GM23248 (cell line): Measurements from ENCODE around the gene POSTN. TPM values are rescaled to one million over a fixed set of nuclear protein-coding genes. Genes with fewer than 3 reads are reported as not detected.

Experiments used
- DNase-seq: peaks from one replicate; pipeline ENCODE4 v3.0.0-alpha.2; 2015
- H2AFZ ChIP-seq: fragments of 200-600 bp; sonication (generic); 2 replicates; pipeline ENCODE4 v1.6.1; 2016; ENCODE audit warnings: antibody characterized with exemption
- H3F3A ChIP-seq: fragments of 200-600 bp; sonication (generic); 2 replicates; pipeline ENCODE4 v1.6.1; 2016; ENCODE audit warnings: mild to moderate bottlenecking, antibody characterized with exemption, mixed run types; ENCODE audit not compliant: insufficient read depth
- H3K27ac ChIP-seq: fragments of 200-600 bp; sonication (generic); 2 replicates; pipeline ENCODE4 v1.5.1; 2016; ENCODE audit warnings: mild to moderate bottlenecking
- H3K27me3 ChIP-seq: fragments of 200-600 bp; sonication (generic); replicated peaks from 2 replicates; pipeline ENCODE4 v1.6.1; 2016; ENCODE audit warnings: mild to moderate bottlenecking; ENCODE audit not compliant: insufficient read depth
- H3K36me3 ChIP-seq: fragments of 200-600 bp; sonication (generic); 2 replicates; pipeline ENCODE4 v1.6.1; 2016; ENCODE audit warnings: low read depth, mild to moderate bottlenecking
- H3K4me1 ChIP-seq: fragments of 200-600 bp; sonication (generic); 2 replicates; pipeline ENCODE4 v1.6.1; 2016; ENCODE audit warnings: mild to moderate bottlenecking; ENCODE audit not compliant: insufficient read depth
- H3K4me2 ChIP-seq: fragments of 200-600 bp; sonication (generic); one replicate; pipeline ENCODE4 v1.6.1; 2016; ENCODE audit warnings: mild to moderate bottlenecking; ENCODE audit not compliant: unreplicated experiment
- H3K4me3 ChIP-seq: fragments of 200-600 bp; sonication (generic); 2 replicates; pipeline ENCODE4 v1.5.1; 2016; ENCODE audit warnings: mild to moderate bottlenecking
- H3K79me2 ChIP-seq: fragments of 200-600 bp; sonication (generic); 2 replicates; pipeline ENCODE4 v1.6.1; 2016; ENCODE audit warnings: mild to moderate bottlenecking; ENCODE audit not compliant: insufficient read depth
- H3K9ac ChIP-seq: fragments of 200-600 bp; sonication (generic); 2 replicates; pipeline ENCODE4 v1.6.1; 2016; ENCODE audit warnings: mild to moderate bottlenecking
- H3K9me2 ChIP-seq: fragments of 200-600 bp; sonication (generic); 2 replicates; pipeline ENCODE4 v1.6.1; 2016; ENCODE audit warnings: mixed run types, mild to moderate bottlenecking, moderate library complexity; ENCODE audit not compliant: insufficient read depth
- H3K9me3 ChIP-seq: fragments of 200-600 bp; sonication (generic); one replicate; pipeline ENCODE4 v1.6.1; 2017; ENCODE audit warnings: low read depth
- H4K20me1 ChIP-seq: fragments of 200-600 bp; sonication (generic); 2 replicates; pipeline ENCODE4 v1.6.0; 2016; ENCODE audit not compliant: insufficient read depth
- EZH2 ChIP-seq: fragments of 200-600 bp; sonication (generic); IDR thresholded peaks from 2 replicates; pipeline ENCODE4 v1.6.1; 2018; ENCODE audit warnings: antibody characterized with exemption, mild to moderate bottlenecking; ENCODE audit not compliant: insufficient read depth, poor library complexity, severe bottlenecking
- EZH2phosphoT487 ChIP-seq: fragments of 200-600 bp; sonication (generic); IDR thresholded peaks from 2 replicates; pipeline ENCODE4 v1.6.1; 2018; ENCODE audit warnings: antibody characterized with exemption, moderate library complexity, mild to moderate bottlenecking, low read depth; ENCODE audit not compliant: insufficient read depth
- WGBS, 2 experiments: methylation state at CpG; one replicate each; pipeline ENCODE4 v1.1.6; 2015 to 2017; ENCODE audit warnings: low lambda C conversion rate in 2 of 2, low coverage in 1 of 2; ENCODE audit errors: missing lambda C conversion rate in 2 of 2; 5-methylcytosine and 5-hydroxymethylcytosine counted together
- in situ Hi-C: fragments of 300-500 bp; cut with MboI; formaldehyde crosslinking; loops from 2 replicates; pipeline ENCODE4 v1.15.0; 2020
- polyA plus RNA-seq: library from polyadenylated mRNA; unstranded; fragments of >200 nt; fragmentation: Nextera tagmentation; extraction: Ambion mirVana; gene quantifications from 2 replicates; pipeline ENCODE4 v1.2.1, GENCODE V29; 2016
- total RNA-seq: library from RNA; depleted of rRNA; stranded (reverse); fragments of >200 nt; shearing (Covaris generic); gene quantifications from 2 replicates; pipeline ENCODE4 v1.2.3, GENCODE V29; 2014

Gene POSTN
- total and polyA plus RNA-seq, 2 experiments from 2014 or later, result 196 to 233 TPM

- Histone ChIP-seq H3K27me3 (no peaks in the 10 kb centered on the region), H3K9me3 (no peaks in the 10 kb centered on the region), H2AFZ (no peak overlapping the region), H3K4me3 (no peak overlapping the region), H3K36me3 (peaks cover 8% of the 10 kb centered on the region; the same call in 1 of the 2 replicates), H3K27ac (no peak overlapping the region), H3F3A (no peaks in the 10 kb centered on the region), H3K4me2 (no peak overlapping the region), H3K4me1 (no peaks in the 10 kb centered on the region), H4K20me1 (no peaks in the 10 kb centered on the region), H3K79me2 (no peaks in the 10 kb centered on the region), H3K9ac (no peak overlapping the region), H3K9me2 (no peaks in the 10 kb centered on the region)
- in situ Hi-C loops, result no loop called here
- no peak for DNase-seq
- 73 to 74% methylated on average over 2 of the region's 2 CpGs for WGBS, 2 experiments
- TF ChIP-seq EZH2, result no peak
- no peak for TF ChIP-seq EZH2phosphoT487
These were observed 11.3 kb downstream of the POSTN start for GRCh38 chr13:37587236-37587635.

DNA sequence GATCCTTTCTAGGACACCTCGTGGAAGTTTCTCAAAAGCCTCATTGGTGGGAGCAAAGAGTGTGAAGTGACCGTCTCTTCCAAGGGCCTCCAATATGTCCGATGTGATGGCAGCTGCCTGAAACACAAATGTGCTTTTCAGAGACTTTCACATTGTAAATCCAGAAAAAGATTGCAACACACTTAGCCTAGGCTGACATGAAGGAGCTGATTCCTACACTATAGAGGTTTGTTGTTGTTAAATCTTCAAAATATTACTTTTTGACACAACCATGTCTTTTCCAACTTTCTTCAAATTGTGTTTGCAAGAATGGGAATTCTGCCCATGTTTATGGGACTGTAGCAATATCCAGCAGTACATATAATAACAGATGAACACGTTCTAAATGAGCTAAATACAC is 12.4 kb downstream of the POSTN start:
- peaks cover 13% of the 10 kb centered on the region; the same call in 1 of the 2 replicates for H3K36me3 ChIP-seq
- in situ Hi-C loops, result no loop called here

DNA sequence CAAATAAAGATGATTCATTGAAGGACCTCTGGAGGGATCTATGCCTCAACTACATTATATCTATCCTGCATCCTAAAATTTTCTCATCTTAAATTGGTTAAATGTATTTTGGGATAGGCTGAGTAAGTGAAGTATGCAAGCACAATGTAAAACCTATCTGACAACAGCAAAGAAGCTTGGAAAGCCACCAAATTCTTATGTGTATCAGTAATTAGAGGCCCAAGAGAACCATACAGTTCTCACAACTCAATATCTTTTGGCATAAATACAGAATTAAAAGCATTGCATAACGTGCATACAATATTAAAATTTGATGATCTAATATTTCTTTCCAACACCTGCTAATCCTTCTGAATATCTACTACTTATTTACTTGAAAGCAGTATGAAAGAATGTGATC is 13.0 kb downstream of the POSTN start:
- H3K4me1 ChIP-seq, result no peaks in the 10 kb centered on the region
- H3K9me2 ChIP-seq, result no peaks in the 10 kb centered on the region
- no peaks in the 10 kb centered on the region for H3F3A ChIP-seq
- H3K4me3 ChIP-seq, result no peak overlapping the region
- peaks cover 13% of the 10 kb centered on the region; the same call in 1 of the 2 replicates for H3K36me3 ChIP-seq
- in situ Hi-C loops, result no loop called here
- no peak overlapping the region for H2AFZ ChIP-seq
- H3K27ac ChIP-seq, result no peak overlapping the region
- H3K27me3 ChIP-seq, result no peaks in the 10 kb centered on the region
- H3K9me3 ChIP-seq, result no peaks in the 10 kb centered on the region
- no peak for TF ChIP-seq EZH2phosphoT487
- no peak for TF ChIP-seq EZH2
- no peak overlapping the region for H3K4me2 ChIP-seq
- no peaks in the 10 kb centered on the region for H3K79me2 ChIP-seq
- no peak overlapping the region for H3K9ac ChIP-seq
- whole genome bisulfite sequencing, 2 experiments, result 90 to 94% methylated on average over 1 of the region's 1 CpG
- DNase-seq, result no peak
- no peaks in the 10 kb centered on the region for H4K20me1 ChIP-seq

More for the DNA sequence above, 12.4 kb downstream of the POSTN start:
- H2AFZ ChIP-seq, result no peak overlapping the region
- no peaks in the 10 kb centered on the region for H4K20me1 ChIP-seq
- no peak for DNase-seq
- H3K9ac ChIP-seq, result no peak overlapping the region
- H3K4me1 ChIP-seq, result no peaks in the 10 kb centered on the region
- H3K9me3 ChIP-seq, result no peaks in the 10 kb centered on the region
- TF ChIP-seq EZH2 (no peak), EZH2phosphoT487 (no peak)
- H3K4me2 ChIP-seq, result no peak overlapping the region
- no peaks in the 10 kb centered on the region for H3F3A ChIP-seq
- no peaks in the 10 kb centered on the region for H3K27me3 ChIP-seq
- no peaks in the 10 kb centered on the region for H3K79me2 ChIP-seq
- H3K4me3 ChIP-seq, result no peak overlapping the region
- no peak overlapping the region for H3K27ac ChIP-seq
- no peaks in the 10 kb centered on the region for H3K9me2 ChIP-seq
- WGBS, 2 experiments, result 69 to 71% methylated on average over 4 of the region's 4 CpGs

DNA sequence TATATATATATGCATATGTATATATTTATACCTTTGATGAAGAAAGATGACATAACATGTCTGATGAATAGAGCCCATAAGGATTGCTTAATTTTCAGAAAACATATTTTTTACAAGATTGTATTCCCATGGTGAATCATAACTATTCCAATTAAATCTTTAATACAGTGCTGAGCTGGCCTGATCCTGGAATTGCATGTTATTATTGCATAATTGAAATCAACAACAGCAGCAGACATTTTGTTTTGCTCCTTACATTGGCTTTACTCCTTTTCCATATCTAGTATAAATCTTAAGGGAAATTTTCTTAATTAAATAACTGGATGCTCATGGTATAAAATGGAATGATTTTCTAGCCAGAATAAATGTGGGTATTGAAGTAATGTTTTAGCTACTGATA is 22.0 kb downstream of the POSTN start:
- Histone ChIP-seq H3K27ac (no peak overlapping the region), H3K9ac (no peak overlapping the region), H3K27me3 (no peaks in the 10 kb centered on the region), H3K4me3 (no peak overlapping the region), H3K9me2 (no peaks in the 10 kb centered on the region), H3K9me3 (no peaks in the 10 kb centered on the region), H3K4me1 (peaks cover 12% of the 10 kb centered on the region), H3K4me2 (no peak overlapping the region), H2AFZ (no peak overlapping the region), H4K20me1 (no peaks in the 10 kb centered on the region), H3K36me3 (0 out of 2 replicates have a peak, but pooled peaks cover 7% of the 10 kb centered on the region), H3F3A (no peaks in the 10 kb centered on the region), H3K79me2 (no peaks in the 10 kb centered on the region)
- TF ChIP-seq EZH2 (no peak), EZH2phosphoT487 (no peak)
- in situ Hi-C loops, result no loop called here
- no peak for DNase-seq

GRCh38 chr13:37565425-37565824 is 33.1 kb downstream of the POSTN start:
- Histone ChIP-seq H3K9me2 (no peaks in the 10 kb centered on the region), H3K4me3 (no peak overlapping the region), H3K4me1 (no peaks in the 10 kb centered on the region), H4K20me1 (no peaks in the 10 kb centered on the region), H2AFZ (no peak overlapping the region), H3F3A (peaks cover 3% of the 10 kb centered on the region; the same call in 1 of the 2 replicates), H3K79me2 (no peaks in the 10 kb centered on the region), H3K27me3 (no peaks in the 10 kb centered on the region), H3K27ac (no peak overlapping the region), H3K9me3 (no peaks in the 10 kb centered on the region), H3K36me3 (no peaks in the 10 kb centered on the region), H3K9ac (no peak overlapping the region), H3K4me2 (no peak overlapping the region)
- WGBS, 2 experiments, result 81 to 89% methylated on average over 1 of the region's 1 CpG
- no peak for DNase-seq
- in situ Hi-C loops, result no loop called here
- TF ChIP-seq EZH2 (no peak), EZH2phosphoT487 (no peak)
